HG03432 (cell line): Measurements from ENCODE around the gene EGR4.

Experiments
- ATAC-seq: cut with Tn5 transposase; IDR thresholded peaks from one replicate; pipeline ENCODE4 v1.9.1; 2021; ENCODE audit warnings: mild to moderate bottlenecking, moderate library complexity; ENCODE audit not compliant: unreplicated experiment

The EGR4 gene

DNA sequence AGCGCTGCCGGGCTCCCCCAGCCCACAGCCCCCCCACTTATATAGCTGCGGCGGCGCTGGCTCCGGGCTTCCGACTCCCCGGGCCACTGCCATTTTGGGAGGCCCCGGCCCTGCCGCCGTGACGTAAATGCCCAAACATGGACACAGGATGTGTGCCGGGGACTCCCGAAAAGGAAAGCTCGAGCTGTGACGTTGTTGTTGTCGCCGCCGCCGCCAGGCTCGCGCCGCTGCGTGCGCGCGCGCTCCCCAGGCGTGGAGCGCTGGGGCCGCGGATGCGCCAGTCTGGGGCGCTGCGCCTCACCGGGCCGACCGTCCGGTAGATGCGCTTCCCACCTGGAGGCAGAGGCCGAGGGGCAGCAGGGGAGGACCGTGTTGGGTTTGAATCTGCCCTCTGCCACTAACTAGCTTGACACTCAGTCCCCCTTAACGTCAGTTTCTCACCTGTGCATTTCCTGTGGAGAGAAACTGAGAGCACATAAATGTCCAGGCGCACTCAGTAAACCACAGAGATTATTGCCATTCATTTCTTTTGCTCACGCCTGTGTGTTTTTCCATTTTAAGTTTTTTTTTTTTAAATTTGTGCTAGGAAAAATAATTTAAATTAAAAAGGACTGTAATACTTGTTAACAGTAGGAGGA lies at the start of gene EGR4:
EGR4 (minus strand) TSS at position 15 of the 638 bp plus-strand sequence. CDS start 231 bp downstream, outside the sequence.
- peak; percentile 93 for ATAC-seq

DNA sequence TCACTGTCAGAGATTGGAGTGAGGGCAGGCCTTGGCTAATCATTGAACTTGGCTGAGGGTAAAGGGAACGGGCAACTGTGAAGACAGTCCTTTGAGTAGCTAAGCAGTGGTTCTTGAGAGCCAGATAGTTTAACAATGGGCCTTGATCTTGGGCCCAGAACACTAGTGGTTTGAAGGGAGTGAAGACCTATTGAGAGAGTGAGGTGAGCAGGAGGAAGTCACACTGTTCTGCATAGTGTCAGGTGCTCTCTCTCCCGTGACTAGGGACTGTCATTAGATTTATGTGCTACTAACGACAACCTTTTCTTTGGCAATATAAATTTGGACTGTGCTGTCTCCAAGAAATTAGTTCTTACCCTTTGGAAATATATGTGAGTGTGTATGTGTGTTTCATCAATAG lies 47.7 kb upstream of the EGR4 start:
- ATAC-seq, result no peak

DNA sequence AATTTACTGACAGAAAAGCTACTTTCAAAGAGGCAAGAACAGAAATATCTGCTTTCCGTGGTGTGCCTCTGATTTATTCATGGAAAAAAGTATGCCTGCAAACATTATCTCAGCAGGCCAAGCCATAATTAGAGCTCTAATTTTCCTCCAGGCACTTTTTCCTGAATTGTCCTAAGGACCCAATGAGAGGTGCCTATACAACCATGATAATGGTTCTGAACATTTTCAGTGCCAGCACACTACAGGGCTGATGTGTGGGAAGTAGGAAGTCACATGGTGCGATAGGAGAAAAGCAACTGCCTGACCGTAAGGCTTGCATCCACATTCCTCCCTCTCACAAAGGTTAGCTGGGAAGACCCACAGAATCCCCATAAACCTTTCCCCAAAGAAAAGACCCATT lies 45.9 kb upstream of the EGR4 start:
- no peak for ATAC-seq

DNA sequence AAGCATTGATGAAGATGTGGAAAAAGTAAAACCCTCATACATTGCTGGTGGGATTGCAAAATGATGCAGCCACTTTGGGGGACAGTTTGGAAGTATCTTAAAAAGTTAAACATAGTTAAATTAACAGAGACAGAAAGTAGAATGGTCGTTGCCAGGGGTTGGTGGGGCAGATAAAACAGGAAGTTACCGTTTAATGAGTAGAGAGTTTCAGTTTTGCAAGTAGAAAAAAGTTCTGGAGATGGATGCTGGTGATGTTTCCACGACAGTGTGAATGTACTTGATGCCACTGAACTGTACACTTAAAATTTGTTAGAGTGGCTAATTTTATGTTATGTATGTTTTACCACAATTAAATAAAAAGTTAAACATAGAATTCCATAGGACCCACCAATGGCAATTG lies 44.5 kb upstream of the EGR4 start:
- ATAC-seq, result no peak

DNA sequence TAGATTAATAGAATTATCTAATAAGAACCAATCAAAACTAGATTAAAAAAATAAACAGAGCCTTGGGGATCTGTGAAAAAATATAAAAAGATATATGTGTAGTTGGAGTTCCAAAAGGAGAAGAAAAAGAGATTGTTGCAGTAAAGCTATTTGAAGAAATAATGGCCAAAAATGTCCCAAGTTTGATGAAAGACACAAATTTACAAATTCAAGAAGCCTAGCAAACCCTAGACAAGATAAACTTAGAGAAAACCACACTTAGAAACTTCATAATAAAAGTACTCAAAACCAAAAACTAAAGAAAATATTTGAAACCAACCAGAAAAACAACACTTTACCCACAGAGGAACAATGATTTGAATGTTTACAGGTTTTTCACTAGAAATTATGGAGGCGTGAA lies 41.3 kb upstream of the EGR4 start:
- ATAC-seq, result no peak

DNA sequence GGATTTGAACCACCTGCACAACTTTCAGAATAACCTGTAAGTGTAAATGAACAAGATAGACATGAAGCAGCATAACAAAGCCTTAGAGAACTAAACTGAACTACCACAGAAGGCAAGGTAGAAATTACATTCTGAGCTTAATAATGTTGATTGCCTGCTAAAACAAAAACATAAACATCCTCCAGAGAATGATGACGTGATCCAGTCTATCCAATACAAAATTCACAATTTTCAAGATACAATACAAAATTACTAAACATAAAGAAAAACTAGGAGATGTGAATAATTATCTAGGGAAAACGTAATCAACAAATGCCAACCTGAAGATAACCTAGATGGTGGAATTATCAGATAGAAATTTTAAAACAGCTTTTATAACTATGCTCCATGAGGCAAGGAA lies 40.7 kb upstream of the EGR4 start:
- ATAC-seq, result no peak

DNA sequence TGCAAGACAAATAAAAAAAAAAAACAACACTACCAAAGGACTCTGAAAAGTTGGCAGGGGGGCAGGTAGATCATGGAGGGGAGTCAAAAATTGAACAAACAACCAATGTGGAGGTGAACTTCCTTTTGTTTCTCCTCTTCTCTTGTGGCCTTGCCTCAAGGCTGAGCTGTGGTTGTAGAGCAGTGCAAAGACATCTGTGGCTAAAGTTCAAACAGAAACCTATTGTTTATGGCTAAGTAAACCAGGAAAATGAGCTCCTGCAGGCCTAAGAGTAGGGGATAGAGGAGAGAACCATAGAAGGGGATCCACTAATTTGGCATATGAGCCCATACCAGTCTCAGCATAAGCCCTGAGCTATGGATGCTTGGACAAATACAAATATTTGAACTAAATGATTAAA lies 40.2 kb upstream of the EGR4 start:
- ATAC-seq, result no peak

DNA sequence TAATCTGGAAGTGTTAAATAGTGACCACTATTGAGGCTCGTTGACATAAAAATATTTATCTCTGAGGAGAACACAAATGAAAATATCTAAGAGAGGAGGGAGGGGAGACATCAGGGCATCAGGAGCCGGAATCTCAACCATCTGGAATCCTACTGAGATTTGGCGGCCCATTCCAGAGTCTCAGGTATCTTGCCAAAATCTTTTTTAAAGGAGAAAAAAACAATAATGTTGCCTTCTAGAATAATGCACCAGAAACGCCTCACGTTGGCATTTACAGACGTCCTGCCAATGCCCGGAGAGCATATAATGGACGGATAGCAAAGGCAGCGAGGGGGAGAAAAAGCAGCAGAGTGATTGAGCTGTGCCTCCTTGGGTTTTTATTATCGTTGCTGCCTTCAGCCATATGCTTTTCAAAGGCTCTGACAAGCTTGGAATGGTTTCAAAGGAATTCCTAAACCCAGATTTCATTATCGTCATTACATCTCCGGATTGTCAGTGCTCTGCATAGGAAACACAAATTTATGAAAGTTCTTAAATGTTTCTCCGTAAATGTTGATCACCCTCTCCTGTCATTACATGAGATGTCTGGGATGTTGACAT lies 30.9 kb upstream of the EGR4 start:
- no peak for ATAC-seq

DNA sequence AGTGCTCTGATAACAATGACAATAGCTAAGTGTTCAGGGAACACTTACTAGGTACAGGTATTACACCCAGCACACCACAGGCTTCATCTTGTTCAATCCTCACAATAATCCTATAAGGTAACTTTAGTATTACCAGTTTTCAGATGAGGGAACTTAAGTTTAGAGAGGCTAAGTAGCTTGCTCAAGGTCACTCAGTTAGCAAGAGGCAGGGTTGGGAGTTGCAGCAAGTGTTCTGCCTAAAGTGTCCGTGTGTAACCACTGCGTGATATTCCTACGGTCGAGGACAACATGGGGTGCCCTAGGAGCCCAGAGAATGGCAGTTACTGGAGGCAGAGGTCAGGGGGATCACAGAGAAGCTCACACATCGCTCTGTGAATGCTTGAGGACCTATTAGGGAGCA lies 30.2 kb upstream of the EGR4 start:
- no peak for ATAC-seq

DNA sequence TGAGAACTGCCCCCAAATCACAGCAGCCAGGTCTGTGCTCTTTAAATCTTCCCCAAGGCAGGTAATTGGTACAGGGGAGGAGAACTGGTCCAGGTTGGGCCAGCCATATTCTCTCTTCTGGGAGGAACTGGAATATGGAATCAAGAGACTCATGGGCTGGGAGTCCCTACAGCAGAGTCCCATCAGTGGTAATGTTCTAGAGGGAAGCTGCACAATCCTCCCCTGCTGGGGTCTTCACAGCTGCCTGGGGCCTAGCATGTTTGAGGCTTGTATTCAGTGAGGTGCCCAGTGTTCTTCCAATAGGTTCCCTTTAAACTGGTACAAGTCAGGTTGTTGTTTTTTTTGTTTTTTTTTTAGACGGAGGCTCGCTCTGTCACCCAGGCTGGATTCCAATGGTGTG lies 21.1 kb upstream of the EGR4 start:
- no peak for ATAC-seq

DNA sequence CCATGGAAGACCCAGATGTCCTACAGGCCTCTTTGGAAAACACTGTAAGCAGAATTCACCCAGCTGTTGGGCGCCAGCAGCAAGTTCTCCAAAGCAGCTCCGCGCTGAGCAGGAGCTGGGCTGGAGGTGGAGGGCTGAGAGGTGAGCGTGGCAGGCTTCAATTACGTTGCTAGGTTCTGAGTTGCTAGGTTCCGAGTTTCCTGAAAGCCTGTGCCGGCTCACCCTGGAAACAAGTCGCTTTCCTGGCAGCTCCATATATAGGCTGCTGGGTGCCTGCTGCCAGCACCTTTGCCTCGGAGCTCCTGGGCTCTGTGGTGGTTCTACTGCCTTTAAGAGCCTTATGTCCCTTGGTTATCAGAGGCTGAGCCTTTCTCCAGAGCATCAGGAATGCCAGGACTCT lies 14.4 kb upstream of the EGR4 start:
- no peak for ATAC-seq

DNA sequence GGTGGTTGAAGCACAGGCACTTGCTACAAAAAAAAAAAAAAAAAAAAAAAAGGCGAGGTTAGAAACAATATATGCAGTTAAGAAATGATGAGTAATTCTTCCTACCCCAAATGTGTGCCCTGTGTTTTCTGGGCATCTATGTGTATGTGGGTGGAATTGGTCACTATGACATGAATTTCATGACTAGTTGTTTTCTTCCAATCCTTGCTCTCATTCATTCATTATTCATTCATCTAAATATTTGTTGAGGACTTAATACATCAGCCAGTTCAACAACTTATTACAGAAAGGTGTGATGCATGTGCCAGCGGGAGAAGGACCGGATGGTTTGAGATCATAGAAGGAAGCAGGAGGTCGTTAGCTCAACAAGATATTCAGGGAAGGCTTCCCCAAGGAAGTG lies 8.3 kb upstream of the EGR4 start:
- no peak for ATAC-seq

DNA sequence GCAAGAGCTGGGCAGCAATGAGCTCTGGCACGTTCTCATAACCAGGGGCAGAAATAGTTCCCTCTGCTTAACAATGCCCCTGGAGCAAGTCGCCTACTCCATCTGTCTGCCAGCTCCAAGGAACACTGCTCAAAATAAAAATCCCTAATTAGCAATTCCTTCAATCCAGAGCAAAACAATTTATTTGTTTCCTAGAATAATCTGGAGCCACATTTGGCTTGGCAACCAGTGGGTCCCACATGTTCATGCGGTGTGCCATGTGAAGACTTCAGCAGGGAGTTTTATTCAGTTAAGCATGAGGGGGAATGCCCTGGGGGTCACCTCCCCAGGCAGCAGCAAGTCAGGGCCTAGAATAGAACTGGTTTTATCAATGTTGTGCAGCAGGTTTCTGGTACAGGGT lies 7.6 kb upstream of the EGR4 start:
- ATAC-seq, result no peak

DNA sequence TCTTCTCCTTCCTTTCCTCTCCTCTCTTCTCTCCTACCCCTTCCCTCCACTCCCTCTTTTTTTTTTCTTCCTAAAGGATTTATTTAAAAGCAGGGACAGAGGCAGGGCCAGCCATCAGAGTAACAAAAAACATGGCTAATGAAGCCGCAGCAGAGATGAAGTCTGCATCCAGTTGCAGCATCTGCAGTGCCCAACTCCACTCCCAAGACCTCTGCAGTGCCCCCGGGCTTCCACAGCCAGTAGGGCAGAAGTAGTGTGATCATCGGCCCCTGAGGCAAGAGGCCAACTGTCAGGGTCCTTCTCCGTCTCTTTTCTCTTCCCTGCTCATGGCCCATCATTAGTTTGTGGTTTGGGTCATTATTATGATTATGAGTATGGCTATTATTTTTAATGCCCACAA lies 4.2 kb upstream of the EGR4 start:
- no peak for ATAC-seq

DNA sequence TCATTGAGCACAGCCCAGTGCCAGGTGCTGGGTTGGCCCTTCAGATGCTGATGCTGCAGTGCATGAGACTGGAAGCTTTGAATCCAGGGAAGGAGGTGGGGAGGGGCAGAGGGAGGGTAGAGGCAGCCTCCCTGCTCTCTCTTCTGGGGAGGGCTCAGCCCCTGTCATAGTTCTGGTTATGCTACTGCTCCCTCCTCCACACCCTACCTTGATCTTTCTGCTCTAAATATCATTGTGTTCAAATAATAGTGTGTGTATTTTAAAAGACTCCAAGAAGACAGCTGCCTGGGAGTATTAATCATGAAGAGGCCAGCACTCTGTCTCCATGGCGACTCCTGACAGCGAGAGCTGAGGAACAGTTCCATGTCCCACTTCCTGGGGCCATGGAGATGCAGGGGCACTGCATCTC lies 3.8 kb upstream of the EGR4 start:
- ATAC-seq, result no peak

DNA sequence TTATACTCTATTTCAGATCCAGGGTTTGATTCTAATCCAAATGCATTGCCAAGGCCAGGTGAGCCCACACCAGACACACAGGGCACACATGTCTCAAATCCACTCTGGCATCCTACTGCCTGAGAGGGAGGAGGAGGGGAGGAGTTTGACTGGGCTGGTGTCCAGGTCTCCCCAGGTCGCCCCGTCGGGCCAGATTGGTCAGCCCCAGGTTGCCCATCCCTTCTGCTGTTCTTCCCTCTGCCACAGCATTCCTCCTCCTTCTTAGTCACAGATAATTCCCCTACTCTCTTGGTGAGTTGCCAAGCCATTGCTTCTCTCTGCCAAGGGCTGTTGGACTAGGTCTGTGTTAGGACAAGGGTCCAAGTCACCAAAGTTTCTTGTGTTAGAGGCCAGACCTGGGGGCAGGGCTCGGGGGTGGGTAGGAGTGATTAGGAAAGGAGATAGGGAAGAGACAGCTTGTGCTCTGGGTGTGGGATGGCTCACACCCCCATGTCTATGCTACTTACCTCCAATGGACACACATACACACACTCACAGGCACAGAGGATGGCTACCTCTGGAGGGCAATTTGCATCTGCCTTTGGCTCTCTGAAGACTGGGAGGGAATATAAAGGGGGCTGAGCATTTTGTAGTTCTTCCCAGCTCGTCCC lies 2.5 kb upstream of the EGR4 start:
- ATAC-seq, result no peak

DNA sequence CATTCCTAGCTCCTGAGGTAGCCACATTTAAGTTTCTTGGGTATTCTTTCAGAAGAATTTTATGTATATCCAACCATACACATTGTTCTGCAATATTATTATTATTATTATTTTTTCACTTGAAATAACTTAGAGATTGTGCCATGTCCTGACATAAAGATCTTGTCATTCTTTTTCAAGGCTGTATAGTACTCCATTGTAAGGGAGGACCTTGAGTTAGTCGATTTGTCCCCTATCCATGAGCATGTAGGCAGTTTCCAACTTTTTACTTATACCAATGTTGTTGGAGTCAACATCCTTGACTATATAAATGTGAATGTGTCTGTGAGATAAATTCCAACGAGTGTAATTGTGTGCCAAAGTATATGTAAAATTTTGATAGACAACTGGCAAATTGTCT lies 891 bp upstream of the EGR4 start:
- ATAC-seq, result no peak

DNA sequence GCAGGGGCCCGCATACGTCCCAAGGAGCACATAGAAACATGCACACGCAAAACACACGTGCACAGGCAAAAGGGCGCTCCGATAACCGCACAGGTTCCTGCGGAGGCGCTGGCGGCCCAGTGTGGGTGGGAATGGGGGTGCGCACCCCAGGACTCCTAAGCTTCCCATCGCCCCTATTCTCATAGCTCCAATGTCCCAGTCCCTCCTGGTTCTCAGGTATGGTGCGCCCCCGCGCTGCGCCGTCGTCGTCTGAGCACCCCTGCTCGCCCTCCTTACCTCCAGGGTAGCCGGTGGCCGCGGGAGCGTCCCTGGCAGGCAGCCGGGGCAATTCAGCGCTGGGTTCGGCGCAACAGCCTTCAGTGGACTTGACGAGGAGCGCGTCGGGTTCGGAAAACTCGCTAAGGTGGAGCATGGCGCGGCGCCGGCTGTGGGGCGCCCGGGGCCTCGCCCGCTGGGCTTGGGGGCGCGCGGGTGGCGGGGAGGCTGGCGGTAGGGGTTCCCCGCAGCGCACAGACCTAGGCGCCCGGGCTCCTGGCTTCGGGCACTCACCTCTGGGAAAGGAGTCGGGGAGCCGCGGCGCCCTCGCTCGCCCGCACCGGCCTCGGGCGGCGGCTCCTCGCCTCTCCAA lies 328 bp downstream of the EGR4 start:
- ATAC-seq, result no peak

DNA sequence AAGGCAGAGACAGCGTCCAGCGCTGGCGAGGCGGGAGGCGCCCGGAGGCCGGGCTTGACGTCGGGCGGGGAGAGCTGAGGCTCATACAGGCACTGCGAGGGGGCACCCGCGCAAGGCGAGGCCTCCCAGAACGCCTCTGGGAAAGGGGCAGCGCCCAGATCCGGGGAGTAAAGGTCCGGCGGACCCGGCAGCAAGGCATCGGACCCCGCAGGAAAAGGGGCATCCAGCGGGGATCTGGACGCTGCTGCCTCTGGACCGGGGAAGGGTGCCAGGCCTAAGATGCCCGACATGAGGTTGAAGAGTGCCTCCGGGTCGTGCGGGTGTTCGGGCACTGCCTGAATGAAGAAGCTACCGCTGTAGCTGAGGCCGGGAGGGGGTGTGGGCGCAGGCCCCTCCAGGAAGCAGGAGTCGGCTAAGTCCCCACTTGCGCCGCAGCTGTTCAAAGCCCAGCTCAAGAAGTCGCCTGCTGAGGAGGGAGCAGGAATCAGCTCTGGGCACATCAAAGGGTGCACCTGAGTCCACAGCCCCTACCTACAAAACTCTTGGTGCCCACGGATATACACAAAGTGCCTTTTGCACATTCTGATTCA lies 937 bp downstream of the EGR4 start:
- ATAC-seq, result no peak

DNA sequence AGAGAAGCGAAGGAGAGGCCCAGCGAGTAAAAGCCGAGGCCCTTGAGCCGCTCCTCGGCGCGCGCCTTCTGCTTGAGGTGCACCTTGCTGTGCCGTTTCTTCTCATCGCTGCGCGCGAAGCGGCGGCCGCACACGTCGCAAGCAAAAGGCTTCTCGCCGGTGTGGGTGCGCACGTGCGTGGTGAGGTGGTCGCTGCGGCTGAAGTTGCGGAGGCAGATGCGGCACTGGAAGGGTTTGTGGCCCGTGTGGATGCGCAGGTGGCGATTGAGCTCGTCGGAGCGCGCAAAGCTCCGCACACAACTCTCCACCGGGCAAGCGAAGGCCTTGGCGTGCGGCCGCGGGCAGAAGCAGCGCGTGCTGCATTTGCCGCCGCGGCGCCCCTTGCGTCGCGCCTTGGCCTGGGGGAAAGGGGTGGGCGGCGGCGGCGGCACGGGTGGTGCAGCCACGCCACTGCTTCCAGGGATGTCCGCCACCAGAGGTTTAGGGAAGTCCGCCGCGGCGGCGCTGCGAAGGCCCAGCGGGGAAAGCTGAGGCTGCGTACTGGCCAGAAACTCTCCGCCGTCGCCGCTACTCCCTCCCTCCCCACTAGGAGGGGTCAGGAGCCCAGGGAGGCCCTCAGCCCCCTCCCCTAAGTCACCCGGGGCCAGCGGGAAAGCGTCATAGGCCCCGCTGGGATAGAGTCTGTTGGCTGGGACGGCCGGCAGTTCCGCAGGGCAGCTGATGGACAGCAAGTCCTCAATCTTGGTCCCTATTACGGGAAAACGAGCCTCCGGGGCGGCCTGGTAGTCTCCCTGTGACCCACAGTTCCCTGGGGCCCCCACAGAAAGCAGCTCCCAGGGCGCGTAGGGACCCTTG lies 1.7 kb downstream of the EGR4 start:
- ATAC-seq, result peak; percentile 9

DNA sequence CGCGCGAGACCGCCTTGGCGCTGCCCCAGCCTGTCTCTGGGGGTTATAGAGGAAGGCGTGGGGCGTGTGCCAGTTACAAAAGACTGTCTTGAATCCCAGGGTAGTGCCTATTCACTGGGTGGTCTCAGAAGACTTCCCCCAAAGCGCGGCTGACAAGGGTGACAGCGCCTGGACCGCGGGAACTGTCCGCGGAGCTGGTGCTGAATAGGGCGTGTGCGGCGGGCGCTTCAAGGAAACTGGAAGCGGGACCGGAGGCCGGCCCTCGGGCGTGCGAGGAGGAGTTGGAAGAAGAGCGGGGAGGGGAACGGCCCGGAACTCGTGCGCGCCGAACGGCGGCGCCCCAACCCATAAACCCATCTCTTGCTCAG lies 2.3 kb downstream of the EGR4 start:
- ATAC-seq, result peak; percentile 31
